Stomach (tissue), 9 donors: ENCODE measurements around the gene ABHD4. TPM values are rescaled to one million over a fixed set of nuclear protein-coding genes. Genes with fewer than 3 reads are reported as not detected.

Experiments
- DNase-seq, 2 donors: peaks; one replicate each; pipeline versions ENCODE4 v3.0.0 to v3.0.0-alpha.2; 2013 to 2019
- H3K27ac ChIP-seq, 5 donors: fragments of 200-600 bp in 4 of 5; sonication (generic) in 4 of 5; one replicate each; pipeline ENCODE4 v1.5.1; 2013 to 2019; ENCODE audit warnings: mild to moderate bottlenecking in 1 of 5, moderate library complexity in 1 of 5
- H3K27me3 ChIP-seq, 3 donors: fragments of 200-600 bp; sonication (generic); one replicate each; pipeline ENCODE4 v1.5.1; 2017 to 2019; ENCODE audit warnings: mixed run types in 1 of 3
- H3K36me3 ChIP-seq, 4 donors: fragments of 200-600 bp; sonication (generic); 1 replicate in 3 of 4; 2 replicates in 1 of 4; pipeline ENCODE4 v1.5.1; 2016 to 2019
- H3K4me1 ChIP-seq, 4 donors: fragments of 200-600 bp; sonication (generic); one replicate each; pipeline ENCODE4 v1.5.1; 2016 to 2019
- H3K4me3 ChIP-seq, 4 donors: fragments of 200-600 bp; sonication (generic) in 3 of 4; one replicate each; pipeline ENCODE4 v1.5.1; 2016 to 2019; ENCODE audit warnings: mild to moderate bottlenecking in 1 of 4
- H3K9me3 ChIP-seq, 4 donors: fragments of 200-600 bp; sonication (generic); one replicate each; pipeline ENCODE4 v1.5.1; 2016 to 2019
- EP300 ChIP-seq: sonication (generic); formaldehyde crosslinking; IDR thresholded peaks from one replicate; pipeline ENCODE4 v1.6.1; 2017; ENCODE audit warnings: antibody characterized with exemption
- POLR2A ChIP-seq, 4 donors: fragments of 450-650 bp; IDR thresholded peaks; one replicate each; pipeline ENCODE4 v1.6.1; 2016; ENCODE audit warnings: antibody characterized with exemption in 4 of 4, control low read depth in 2 of 4, mild to moderate bottlenecking in 1 of 4, moderate library complexity in 1 of 4
- POLR2AphosphoS5 ChIP-seq, 3 donors: sonication (generic); formaldehyde crosslinking; IDR thresholded peaks; one replicate each; pipeline ENCODE4 v1.6.1; 2016; ENCODE audit warnings: antibody characterized with exemption in 3 of 3
- WGBS, 5 donors: extraction: QIAGEN DNeasy Blood & Tissue Kit in 3 of 5; methylation state at CpG; one replicate each; pipeline versions ENCODE4 v1.1.5 to v1.1.7; 2013 to 2018; 5-methylcytosine and 5-hydroxymethylcytosine counted together
- intact Hi-C: fragments of 100-400 bp; cut with DNase I; formaldehyde crosslinking; loops from one replicate; pipeline ENCODE4 v1.15.1; 2023; ENCODE audit warnings: low total_unique reads
- polyA plus RNA-seq, 3 donors: library from polyadenylated mRNA; stranded (reverse); fragments of 200-250 nt; gene quantifications; one replicate each; pipeline ENCODE4 v1.2.3, GENCODE V29; 2013
- total RNA-seq, 5 donors: library from RNA; depleted of rRNA; stranded (reverse); fragments of >200 nt; gene quantifications; one replicate each; pipeline versions ENCODE4 v1.1.0 to v1.2.3, GENCODE V29; 2014 to 2016
- TF ChIP-seq, protein P1 (sequence below), 7 experiments: fragments of 450-650 bp in 4 of 7; fragments of 200-600 bp in 3 of 7; sonication (generic) in 3 of 7; IDR thresholded peaks; one replicate each; pipeline ENCODE4 v1.5.1; 2016 to 2019; ENCODE audit warnings: antibody characterized with exemption in 7 of 7, control low read depth in 2 of 7, mild to moderate bottlenecking in 1 of 7
- donor health status: healthy with polysubstance abuse.
- donor health status: Bipolar disorder and iron deficiency.
- donor health status: healthy.

The ABHD4 gene
- total and polyA plus RNA-seq, 8 donors: 12.2 to 130 (median 23.2) TPM

DNA sequence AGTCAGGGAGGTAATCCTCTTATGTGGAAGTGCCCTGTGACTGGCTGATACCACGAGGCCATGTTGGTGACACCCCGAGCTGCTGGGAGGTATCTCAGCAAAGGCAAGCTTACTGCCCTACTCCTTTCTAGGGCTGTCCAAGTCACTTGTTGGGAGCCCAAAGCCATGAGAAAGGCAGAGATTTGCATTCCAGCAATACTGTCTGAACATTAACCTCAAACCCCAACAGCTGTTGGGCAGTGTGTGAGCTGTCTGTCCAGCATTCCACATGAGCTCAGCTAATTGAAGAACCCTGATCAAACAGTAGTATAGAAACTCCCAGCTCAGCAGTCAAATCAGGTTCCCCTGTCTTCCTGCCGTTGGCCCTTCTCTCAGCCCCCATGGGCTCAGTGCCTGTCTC lies 9.2 kb downstream of the ABHD4 start:
- TF ChIP-seq EP300: no peak
- no peak for TF ChIP-seq POLR2AphosphoS5 (IDR thresholded peaks at IDR 0.05)
- TF ChIP-seq, protein P1, sequence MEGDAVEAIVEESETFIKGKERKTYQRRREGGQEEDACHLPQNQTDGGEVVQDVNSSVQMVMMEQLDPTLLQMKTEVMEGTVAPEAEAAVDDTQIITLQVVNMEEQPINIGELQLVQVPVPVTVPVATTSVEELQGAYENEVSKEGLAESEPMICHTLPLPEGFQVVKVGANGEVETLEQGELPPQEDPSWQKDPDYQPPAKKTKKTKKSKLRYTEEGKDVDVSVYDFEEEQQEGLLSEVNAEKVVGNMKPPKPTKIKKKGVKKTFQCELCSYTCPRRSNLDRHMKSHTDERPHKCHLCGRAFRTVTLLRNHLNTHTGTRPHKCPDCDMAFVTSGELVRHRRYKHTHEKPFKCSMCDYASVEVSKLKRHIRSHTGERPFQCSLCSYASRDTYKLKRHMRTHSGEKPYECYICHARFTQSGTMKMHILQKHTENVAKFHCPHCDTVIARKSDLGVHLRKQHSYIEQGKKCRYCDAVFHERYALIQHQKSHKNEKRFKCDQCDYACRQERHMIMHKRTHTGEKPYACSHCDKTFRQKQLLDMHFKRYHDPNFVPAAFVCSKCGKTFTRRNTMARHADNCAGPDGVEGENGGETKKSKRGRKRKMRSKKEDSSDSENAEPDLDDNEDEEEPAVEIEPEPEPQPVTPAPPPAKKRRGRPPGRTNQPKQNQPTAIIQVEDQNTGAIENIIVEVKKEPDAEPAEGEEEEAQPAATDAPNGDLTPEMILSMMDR (IDR thresholded peaks at IDR 0.05): no peak
- TF ChIP-seq POLR2A (IDR thresholded peaks at IDR 0.05): no peak
- WGBS, 5 donors: 78 to 90% (median 81%) methylated on average over 3 of the region's 3 CpGs
- Histone ChIP-seq H3K4me3 (no peak overlapping the region), H3K27me3 (no peaks in the 10 kb centered on the region), H3K36me3 (peaks cover 97 to 100% (median 100%) of the 10 kb centered on the region in 4 donors), H3K9me3 (no peaks in the 10 kb centered on the region), H3K4me1 (no peaks in the 10 kb centered on the region), H3K27ac (no peak overlapping the region)
- intact Hi-C loops: no loop called here
- no peak for DNase-seq

GRCh38 chr14:22610931-22611330 lies 12.8 kb downstream of the ABHD4 start:
- no peak for DNase-seq
- H3K4me1 ChIP-seq: peaks cover 0 to 17% (median 6%) of the 10 kb centered on the region in 4 donors
- H3K27me3 ChIP-seq: no peaks in the 10 kb centered on the region
- peaks cover 60 to 70% (median 68%) of the 10 kb centered on the region in 4 donors for H3K36me3 ChIP-seq
- WGBS, 5 donors: 90 to 97% (median 95%) methylated on average over 2 of the region's 2 CpGs
- intact Hi-C loops: no loop called here
- no peak for TF ChIP-seq EP300
- no peak for TF ChIP-seq POLR2AphosphoS5 (IDR thresholded peaks at IDR 0.05)
- no peak for TF ChIP-seq POLR2A (IDR thresholded peaks at IDR 0.05)
- TF ChIP-seq, protein P1 (IDR thresholded peaks at IDR 0.05): no peak
- H3K4me3 ChIP-seq: no peak overlapping the region
- no peak overlapping the region for H3K27ac ChIP-seq
- H3K9me3 ChIP-seq: no peaks in the 10 kb centered on the region

GRCh38 chr14:22613106-22613695 lies 15.1 kb downstream of the ABHD4 start:
- H3K27ac ChIP-seq: peak overlapping the region in 3 of 5 donors; percentile 12 to 44 (median 33)
- H3K4me1 ChIP-seq: peaks cover 0 to 17% (median 6%) of the 10 kb centered on the region in 4 donors
- no peak for DNase-seq
- 59 to 77% (median 69%) methylated on average over 2 of the region's 2 CpGs for WGBS, 5 donors
- intact Hi-C loops: no loop called here
- H3K4me3 ChIP-seq: no peak overlapping the region
- no peaks in the 10 kb centered on the region for H3K27me3 ChIP-seq
- H3K9me3 ChIP-seq: no peaks in the 10 kb centered on the region
- TF ChIP-seq POLR2A (IDR thresholded peaks at IDR 0.05): no peak
- TF ChIP-seq, protein P1 (IDR thresholded peaks at IDR 0.05): no peak
- TF ChIP-seq EP300: no peak
- TF ChIP-seq POLR2AphosphoS5 (IDR thresholded peaks at IDR 0.05): no peak
- peaks cover 39 to 47% (median 45%) of the 10 kb centered on the region in 4 donors for H3K36me3 ChIP-seq

DNA sequence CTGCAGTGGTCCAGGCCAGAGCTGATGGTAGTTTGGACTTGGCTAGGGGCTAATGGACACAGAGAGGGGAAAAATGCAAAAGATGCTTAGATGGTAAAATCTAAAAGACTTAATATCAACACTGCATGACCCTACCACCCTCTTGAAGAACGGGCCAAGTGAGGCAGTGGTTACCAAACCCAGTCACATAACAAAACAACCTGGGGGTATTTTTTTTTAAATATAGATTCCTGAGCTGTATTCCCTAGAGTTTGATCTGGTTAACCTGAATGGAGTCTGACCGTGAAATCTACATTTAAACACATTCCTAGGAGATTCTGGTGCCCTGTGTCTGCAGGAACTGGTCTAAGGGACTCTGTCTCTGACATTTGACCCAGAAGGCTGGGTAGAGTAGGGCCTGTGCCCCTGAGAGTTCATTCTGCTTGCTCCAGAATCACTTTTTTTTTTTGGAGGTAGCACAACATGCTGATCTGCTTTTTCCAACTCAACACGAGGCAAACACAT lies 15.7 kb downstream of the ABHD4 start:
- Histone ChIP-seq H3K4me3 (no peak overlapping the region), H3K36me3 (peaks cover 34 to 41% (median 39%) of the 10 kb centered on the region in 4 donors), H3K9me3 (no peaks in the 10 kb centered on the region), H3K27ac (peak overlapping the region in 3 of 5 donors; percentile 12 to 44 (median 33)), H3K4me1 (peaks cover 0 to 17% (median 6%) of the 10 kb centered on the region in 4 donors), H3K27me3 (no peaks in the 10 kb centered on the region)
- WGBS, 5 donors: 34 to 51% (median 41%) methylated on average over 3 of the region's 3 CpGs
- no peak for DNase-seq
- intact Hi-C loops: no loop called here
- TF ChIP-seq, protein P1 (IDR thresholded peaks at IDR 0.05): no peak
- TF ChIP-seq EP300: no peak
- TF ChIP-seq POLR2AphosphoS5 (IDR thresholded peaks at IDR 0.05): no peak
